NCI-H345 (cell line): ENCODE data around the gene CAMK1.
A peak's percentile ranks its signal among the peaks of the same experiment; 100 is the strongest.
"Not testable (repeated sequence)": the region's sequence is repeated elsewhere in the genome, so short reads cannot be mapped to it uniquely, and the experiment has no call there.

ENCODE experiments used
- DNase-seq: peaks from one replicate; lab custom pipeline; 2025; lab: John Stamatoyannopoulos, UW

Gene CAMK1

DNA sequence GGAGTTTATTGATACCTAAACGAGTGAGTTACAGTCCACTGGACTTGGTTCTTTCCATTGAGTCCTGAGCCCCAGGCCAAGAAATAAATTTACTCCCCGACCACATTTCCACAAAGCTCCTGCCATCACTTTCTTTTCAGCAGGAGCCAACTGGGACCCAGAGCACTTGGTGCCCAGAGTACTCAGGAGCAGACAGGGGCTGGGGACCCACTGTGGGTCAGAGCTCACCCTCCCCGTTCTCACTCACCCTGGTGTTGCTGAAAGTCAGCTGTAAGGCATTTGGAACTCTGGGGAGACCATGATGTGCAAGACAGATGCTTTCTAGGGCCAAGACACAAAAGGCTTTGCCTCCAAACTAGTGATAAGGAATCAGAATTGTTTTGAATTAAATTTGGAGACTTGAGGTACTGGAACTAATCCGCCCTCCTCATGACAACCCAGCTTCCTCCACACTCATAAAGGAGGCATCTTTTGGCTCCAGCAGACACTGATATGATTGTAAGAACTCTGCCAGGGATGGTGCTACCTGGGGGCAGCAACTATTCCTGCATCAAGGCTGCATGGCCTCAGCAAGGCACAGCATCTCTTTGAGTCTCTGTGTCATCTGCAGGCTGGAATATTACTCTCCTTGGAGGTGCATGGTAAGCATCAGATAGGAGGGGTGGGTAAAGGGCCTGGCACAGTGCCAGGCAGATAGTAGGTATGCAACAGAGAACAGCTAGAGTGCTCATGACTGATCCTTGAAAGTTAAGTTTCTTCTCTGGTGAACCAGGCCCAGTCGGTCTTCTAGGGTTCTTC, 7.3 kb upstream of the CAMK1 start:
- no peak for DNase-seq

GRCh38 chr3:9771007-9771406, 1.3 kb upstream of the CAMK1 start:
- DNase-seq, result not testable (repeated sequence)

- no peak for DNase-seq
Observed at GRCh38 chr3:9770276-9770812, 597 bp upstream of the CAMK1 start.

GRCh38 chr3:9769012-9769411, 735 bp downstream of the CAMK1 start:
- DNase-seq, result no peak

DNA sequence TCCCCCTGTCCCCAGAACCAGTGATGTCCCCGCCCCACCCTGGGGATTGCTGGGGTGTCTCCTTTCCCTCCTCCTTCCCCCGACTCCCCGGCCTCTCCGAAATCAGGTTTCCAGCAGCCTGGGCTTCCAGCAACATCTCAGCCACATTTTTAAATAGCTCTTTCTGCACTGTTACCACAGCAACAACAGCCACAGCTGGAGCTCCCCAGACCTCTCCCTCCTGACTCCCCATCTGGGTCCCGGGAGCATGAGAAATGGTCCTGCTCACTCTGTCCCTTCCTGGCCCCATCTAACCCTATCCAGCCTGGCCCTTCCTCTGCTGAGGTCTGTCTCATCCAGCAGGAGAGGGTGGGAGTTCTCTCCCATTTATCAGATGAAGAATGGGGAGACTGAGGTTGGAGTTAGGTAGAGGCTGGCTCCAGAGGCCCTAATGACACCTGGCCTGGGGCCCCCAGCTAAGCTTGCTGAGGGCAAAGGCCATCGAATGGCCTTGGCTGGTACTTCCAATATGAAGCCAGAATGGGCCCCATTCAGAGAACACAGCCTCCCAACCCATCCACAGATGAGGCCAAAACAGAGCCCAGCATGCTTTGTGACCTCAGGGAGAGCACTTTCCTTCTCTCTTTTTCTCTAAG, 1.5 kb downstream of the CAMK1 start:
- no peak for DNase-seq

- DNase-seq, result no peak
Observed at GRCh38 chr3:9767418-9767817, 2.3 kb downstream of the CAMK1 start.

DNA sequence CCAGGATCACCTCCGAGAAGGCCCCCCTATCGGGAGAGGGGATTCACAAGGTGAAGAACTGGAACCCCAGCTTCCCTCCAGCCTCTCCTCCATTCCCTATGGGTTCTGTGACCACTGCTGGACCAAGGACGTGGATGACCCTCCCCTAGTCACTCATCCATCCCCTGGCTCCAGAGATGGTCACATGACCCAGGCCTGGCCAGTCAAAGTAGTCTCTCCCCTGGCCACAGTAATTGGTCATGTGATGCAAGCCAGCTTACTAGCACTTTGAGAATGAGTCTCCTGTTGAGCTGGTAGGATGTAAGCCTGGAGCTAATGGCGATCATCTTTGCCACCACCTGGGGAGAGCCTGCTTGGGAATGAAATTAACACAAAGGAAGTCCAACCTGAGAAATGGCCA, 3.9 kb downstream of the CAMK1 start:
- no peak for DNase-seq

DNA sequence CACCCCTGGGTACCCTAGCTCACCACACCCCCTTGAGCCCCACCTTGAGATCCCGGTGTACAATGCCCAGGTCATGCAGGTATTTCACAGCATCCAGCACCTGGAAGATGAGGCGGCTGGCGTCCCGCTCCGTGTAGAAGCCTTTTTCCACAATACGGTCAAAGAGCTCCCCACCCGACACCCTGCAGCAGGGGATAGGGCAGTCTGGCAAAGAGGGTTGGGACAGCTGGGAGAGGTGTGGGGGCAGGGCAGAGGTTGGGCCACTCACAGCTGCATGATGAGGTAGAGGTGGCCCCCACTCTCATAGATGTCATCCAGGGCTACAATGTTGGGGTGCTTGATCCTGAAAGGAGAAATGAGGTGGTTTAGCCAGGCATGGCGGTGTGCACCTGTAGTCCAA, 6.9 kb downstream of the CAMK1 start:
- no peak for DNase-seq

- DNase-seq, result no peak
Observed at GRCh38 chr3:9761919-9762318, 7.8 kb downstream of the CAMK1 start.

GRCh38 chr3:9760779-9761505, 8.8 kb downstream of the CAMK1 start:
- no peak for DNase-seq

DNA sequence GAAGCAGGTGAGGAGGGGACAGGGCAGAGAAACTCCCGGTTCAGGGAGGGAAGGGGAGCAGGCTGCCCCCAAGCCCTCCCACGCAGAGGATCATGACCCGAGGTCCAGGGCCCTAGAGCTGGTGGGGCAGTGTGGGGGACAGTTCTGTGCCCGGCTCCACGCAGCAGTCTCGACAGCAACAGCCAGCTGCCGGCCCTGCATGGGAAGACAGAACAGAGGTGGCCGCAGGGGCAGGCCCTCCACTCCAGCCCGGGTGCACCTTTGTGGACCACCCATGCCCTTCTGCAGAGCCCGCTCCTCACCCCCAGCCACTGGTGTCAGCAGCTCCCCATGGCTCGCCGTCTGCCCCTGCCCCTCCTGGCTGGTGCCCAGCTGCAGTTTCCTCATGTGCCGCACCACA, 12.3 kb downstream of the CAMK1 start:
- DNase-seq, result no peak

DNA sequence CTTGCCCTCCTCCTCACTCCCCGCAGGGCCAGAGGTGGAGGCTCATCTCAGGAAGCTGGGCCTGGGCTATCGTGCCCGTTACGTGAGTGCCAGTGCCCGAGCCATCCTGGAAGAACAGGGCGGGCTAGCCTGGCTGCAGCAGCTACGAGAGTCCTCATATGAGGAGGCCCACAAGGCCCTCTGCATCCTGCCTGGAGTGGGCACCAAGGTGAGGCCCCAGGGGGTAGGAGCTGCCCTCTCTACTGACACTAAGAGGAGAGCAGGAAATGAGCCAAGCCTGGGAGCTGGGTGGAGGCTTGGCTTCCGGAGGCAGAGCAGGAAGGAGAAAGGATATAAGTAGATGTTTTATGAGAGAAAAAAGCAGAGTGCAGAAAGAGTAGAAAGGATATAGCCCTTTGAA, 15.1 kb downstream of the CAMK1 start:
- no peak for DNase-seq

GRCh38 chr3:9750556-9751411, 19.0 kb downstream of the CAMK1 start:
- no peak for DNase-seq

DNA sequence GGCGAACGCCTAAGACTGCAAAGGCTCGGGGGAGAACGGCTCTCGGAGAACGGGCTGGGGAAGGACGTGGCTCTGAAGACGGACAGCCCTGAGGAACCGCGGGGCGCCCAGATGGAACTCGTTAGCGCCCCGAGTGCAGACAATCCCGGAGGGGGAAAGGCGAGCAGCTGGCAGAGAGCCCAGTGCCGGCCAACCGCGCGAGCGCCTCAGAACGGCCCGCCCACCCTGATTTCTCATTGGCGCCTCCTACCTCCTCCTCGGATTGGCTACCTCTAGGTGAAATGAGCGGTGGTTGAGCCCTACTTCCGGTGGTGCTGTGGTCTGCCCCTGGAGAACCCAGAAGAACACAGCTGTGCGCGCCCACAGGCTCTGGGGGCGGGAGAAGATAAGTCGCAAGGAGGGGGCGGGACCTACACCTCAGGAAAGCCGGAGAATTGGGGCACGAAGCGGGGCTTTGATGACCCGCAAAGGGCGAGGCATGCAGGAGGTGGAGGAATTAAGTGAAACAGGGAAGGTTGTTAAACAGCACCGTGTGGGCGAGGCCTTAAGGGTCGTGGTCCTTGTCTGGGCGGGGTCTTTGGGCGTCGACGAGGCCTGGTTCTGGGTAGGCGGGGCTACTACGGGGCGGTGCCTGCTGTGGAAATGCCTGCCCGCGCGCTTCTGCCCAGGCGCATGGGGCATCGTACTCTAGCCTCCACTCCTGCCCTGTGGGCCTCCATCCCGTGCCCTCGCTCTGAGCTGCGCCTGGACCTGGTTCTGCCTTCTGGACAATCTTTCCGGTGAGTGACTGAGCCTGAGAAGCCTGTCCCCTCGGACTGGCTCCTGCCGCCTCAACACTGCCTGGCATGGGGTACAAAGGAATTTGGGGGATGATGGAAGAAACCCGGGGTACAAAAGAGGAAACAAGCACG, 19.8 kb downstream of the CAMK1 start, which contains the start of gene OGG1:
Gene OGG1, plus strand, starts transcription at position 308 of the 911 bp plus-strand sequence. Its CDS starts 335 bp downstream, at position 643.
- peak; percentile 95 for DNase-seq

DNA sequence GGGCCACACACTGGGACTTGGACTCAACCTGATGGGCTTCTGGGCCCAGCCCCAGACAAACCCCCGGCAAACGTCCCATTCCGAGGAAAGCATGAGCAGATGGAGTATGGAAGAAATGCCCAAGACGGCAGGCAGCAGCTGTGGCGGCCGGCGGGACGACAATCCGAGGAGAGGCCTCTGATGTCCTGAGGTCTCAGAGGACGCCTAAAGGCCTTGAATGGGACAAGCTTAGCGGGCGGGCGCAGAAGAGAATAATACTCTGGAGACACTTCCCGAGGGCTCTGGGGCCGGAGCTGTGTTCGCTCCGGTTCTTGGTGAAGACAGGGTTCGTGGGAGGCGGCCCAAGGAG, 20.5 kb downstream of the CAMK1 start:
- no peak for DNase-seq

DNA sequence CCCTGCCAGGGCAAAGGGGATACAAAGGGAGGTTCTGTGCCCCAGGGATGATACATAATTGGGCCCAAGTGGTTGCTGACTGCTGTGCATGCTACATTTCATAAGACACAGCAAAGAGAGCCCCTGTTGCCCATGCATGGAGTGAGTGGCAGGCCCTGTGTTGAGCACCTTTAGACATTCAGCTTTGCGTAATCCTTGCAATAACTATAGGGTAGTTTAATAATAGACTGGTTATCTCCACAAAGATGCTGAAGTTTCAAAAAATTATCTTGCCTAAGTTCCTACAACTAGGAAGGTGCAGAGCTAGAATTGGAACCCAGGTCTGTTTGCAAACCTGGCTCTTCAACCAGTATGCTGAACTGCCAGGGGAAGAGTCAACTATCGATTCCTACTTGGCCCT, 21.7 kb downstream of the CAMK1 start:
- no peak for DNase-seq

DNA sequence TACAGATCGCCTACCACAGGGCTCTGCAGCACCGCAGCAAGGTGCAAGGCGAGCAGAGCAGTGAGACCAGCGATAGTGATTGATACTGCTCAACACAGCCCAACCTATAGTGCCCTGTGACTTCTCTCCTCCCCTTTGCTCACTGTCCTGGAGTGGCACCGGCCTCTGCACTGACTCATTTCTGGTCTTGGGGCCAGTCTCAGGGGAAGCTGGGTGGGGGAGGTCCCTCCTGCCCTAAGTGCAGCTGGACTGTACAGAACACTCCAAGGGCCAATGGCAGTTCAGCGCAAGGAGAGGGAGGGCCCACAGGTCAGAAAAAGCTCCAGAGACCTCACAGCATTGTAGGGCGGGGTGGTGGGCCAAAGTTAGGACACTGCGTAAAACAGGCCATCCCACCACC, 22.5 kb downstream of the CAMK1 start:
- no peak for DNase-seq

GRCh38 chr3:9746330-9746729, 23.4 kb downstream of the CAMK1 start:
- DNase-seq, result no peak

DNA sequence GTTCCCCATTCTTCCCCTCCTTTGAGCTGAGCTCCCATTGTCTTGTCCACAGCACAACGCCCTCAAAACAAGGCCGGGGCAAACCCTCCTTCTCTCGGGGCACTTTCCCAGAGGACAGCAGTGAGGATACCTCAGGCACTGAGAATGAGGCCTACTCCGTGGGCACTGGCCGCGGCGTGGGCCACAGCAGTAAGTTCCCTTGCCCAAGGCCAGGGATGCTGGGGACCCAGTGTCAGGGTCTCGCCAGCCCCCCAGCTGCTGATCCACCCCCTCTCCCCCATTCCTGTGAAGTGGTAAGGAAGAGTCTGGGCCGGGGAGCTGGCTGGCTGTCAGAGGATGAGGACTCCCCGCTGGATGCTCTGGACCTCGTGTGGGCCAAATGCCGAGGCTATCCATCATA, 24.2 kb downstream of the CAMK1 start:
- no peak for DNase-seq

GRCh38 chr3:9744162-9744561, 25.6 kb downstream of the CAMK1 start:
- DNase-seq, result no peak

- no peak for DNase-seq
Observed at GRCh38 chr3:9743548-9743947, 26.2 kb downstream of the CAMK1 start.
